GM19463 (cell line): ENCODE measurements around the gene DHX36.

ENCODE experiments used
- ATAC-seq: cut with Tn5 transposase; IDR thresholded peaks from one replicate; pipeline ENCODE4 v1.9.1; 2021; ENCODE audit warnings: mild to moderate bottlenecking, moderate library complexity; ENCODE audit not compliant: unreplicated experiment

Gene DHX36

GRCh38 chr3:154323891-154324738, at the start of gene DHX36:
DHX36 (minus strand) TSS chr3:154324487; CDS start chr3:154324416, 71 bp downstream.
- peak; percentile 96 for ATAC-seq

GRCh38 chr3:154367221-154367620, 42.9 kb upstream of the DHX36 start:
- no peak for ATAC-seq

GRCh38 chr3:154364849-154365248, 40.6 kb upstream of the DHX36 start:
- no peak for ATAC-seq

DNA sequence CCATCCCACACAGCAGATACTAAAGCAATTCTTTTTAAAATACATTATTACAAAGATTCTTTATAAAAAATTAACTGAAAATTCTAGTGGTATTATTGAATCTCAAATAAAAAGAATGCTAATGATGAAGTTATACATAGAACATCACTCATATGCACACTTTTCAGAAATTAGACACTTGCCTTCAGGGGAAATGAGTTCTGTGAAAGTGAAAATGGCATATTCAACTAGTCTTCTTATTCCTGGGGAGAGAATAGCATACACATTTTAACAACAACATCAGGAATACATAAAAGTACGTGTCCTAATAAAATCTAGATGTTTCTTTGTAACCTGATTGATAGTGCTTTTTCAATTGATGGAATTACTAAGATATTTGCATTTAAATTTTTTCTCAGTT, 36.8 kb upstream of the DHX36 start:
- no peak for ATAC-seq

- no peak for ATAC-seq
These were observed 31.7 kb upstream of the DHX36 start for GRCh38 chr3:154356009-154356408.

DNA sequence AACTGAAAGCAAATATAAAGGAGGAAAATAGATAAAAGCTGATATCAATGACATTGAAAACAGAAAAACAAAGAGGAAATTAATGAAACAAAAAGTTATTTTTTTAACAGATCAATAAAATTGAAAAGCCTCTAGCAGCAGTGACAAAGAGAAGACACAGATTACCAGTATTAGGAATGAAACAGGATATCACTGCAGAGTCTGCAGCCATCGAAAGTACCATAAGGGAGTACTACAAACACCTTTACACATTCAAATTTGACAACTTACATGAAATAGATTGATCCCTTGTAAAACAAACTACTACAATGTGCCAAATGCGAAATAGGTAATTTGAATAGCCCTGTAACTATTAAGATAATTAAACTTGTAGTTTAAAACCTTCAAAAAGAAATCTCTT, 24.9 kb upstream of the DHX36 start:
- ATAC-seq, result no peak

GRCh38 chr3:154345422-154346122, 21.3 kb upstream of the DHX36 start:
- no peak for ATAC-seq

GRCh38 chr3:154338570-154338969, 14.3 kb upstream of the DHX36 start:
- ATAC-seq, result no peak

GRCh38 chr3:154338008-154338407, 13.7 kb upstream of the DHX36 start:
- ATAC-seq, result no peak

DNA sequence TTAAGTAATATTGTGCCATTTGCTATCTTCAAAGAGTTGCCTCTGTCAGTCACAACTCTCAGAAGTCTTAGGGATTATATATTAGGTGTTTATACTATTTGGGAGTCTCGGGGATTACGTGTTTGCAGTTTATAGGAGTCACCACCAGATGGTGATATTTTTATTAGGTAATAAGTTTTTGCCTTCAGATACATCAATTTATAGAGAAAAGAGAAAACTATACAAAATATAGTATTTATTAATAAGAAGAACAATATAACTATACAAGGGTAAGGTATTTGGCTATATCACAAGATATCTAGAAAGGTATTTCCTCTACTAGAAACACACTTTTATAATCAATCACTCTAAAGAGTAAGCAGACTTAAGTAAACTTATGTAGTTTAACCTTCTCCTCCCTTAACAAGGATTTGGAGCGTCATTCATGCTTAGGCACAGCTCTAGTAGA, 10.7 kb upstream of the DHX36 start:
- ATAC-seq, result peak; percentile 60

GRCh38 chr3:154327871-154328270, 3.6 kb upstream of the DHX36 start:
- ATAC-seq, result no peak

DNA sequence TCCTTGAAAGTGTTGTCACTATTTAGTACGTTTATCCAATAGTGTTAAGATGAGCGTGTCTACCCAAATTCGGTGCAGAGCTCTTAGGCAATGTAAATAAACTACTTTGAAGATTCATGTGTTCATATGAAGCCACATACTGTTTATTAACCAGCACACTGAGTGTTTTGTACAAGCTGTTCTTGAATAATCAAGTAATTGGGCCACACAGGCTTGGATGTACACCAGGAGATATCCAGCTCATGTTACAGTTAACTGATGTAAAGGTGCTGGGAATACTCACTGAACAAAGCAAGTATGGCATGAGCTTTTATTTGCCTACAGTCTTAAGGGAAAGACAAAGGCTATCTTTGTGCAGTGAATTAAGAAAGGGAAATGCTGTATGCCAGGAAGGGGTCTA, 632 bp upstream of the DHX36 start:
- ATAC-seq, result no peak

DNA sequence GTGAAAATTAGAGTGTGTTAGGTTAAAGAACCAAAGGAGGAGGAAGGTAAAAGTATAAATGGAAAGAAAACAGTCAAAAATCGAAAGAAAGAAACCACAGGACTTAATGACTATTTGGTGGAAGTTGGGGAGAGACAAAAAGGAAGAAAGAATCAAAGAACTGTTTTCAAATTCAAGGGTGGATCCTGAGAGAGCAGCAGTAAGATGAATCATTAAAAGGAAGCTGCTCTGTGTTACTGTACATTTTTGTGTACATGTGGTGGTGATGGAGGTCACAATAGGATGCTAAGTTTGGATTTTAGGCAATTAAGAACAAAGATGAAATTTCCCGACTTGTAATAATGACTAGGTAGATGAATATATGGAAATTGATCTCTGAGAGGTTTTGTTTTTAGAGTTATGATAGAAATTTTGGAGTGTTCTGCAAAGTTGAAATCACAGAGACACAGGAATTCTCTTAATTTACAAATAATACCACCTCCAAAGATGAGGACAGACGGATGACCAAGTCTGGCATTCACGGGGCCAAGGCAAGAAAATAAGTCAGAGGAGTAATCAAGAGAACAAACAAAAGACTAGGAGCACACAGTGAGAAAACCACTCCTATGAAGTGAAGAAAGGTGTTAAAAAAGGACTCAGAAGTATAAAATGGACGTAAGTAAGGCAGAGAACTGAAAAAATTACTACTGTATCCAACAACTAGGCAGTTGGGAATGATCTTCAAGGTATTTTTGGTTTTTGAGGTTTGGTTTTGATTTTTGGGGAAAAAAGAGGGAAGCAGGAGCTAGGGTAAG, 7.1 kb downstream of the DHX36 start:
- no peak for ATAC-seq

- no peak for ATAC-seq
These were observed 10.1 kb downstream of the DHX36 start for GRCh38 chr3:154314152-154314551.

- no peak for ATAC-seq
These were observed 13.4 kb downstream of the DHX36 start for GRCh38 chr3:154310840-154311239.

- ATAC-seq, result no peak
These were observed 16.9 kb downstream of the DHX36 start for GRCh38 chr3:154307363-154307762.

GRCh38 chr3:154304936-154305335, 19.4 kb downstream of the DHX36 start:
- ATAC-seq, result peak; percentile 64

DNA sequence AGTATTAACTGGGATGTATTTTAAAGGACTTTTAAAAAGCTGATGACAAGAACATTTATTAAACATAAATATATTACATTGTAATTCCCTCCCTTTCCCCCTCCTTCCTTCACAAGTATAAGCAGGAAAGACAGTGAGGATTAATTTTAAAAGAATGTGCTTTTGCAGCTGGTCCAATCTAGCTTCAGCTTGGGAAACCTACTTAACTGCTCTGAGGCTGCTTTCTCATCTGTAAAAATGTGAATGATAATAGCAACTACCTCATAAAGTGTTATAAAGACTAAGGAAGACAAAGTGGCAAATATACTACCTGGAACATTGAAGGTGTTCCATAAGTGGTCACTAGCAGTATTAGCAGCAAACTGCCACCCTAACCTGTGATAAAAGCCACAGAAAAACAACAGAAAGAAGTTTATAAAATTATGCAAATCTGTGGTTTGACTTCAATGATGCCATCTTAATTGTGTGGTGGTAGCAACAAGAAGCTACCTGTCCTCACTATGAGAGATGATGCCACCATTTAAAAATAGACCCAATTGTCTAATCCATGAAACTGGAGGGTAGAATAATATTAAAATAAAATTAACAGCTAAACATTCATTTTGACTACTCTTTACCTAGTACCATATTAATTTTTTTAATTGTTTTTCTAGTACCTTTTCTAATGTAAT, 20.0 kb downstream of the DHX36 start:
- no peak for ATAC-seq

GRCh38 chr3:154301561-154301960, 22.7 kb downstream of the DHX36 start:
- ATAC-seq, result no peak

DNA sequence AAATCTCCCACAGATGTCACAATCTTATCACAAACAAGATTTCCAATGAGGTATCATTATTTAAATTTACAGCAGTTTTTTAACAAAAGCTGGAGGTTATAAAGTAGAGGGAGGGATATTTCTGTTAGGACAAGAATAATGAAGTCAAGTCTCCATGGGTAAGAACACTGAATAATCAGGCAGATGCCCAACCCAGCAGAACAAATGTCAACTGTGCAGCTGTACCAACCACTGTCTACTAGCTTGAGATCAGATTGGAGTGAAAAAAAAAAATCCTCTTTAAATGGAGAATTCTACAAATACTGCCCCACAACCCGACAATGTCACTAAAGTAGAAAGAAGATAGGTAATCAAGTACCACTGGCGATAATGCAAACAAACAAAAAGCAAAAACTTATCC, 30.3 kb downstream of the DHX36 start:
- no peak for ATAC-seq

DNA sequence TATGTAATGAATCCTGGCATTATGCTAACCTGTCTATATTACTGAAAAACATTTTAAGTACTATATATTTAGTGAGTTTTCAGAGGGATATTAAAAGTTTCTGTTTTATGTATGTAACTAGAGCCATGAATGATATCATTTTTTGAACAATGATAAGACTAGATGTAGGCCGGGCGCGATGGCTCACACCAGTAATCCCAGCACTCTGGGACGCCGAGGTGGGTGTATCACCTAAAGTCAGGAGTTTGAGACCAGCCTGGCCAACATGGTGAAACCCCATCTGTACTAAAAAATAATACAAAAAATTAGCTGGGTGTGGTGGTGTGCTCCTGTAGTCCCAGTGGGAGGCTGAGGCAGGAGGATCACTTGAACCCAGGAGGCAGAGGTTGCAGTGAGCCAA, 34.1 kb downstream of the DHX36 start:
- no peak for ATAC-seq
